ENCODE results near the gene MFAP5. TPM values are rescaled to one million over a fixed set of nuclear protein-coding genes. Genes with fewer than 3 reads are reported as not detected.

The MFAP5 gene
- total RNA-seq, 1 donor, result 259 TPM

DNA sequence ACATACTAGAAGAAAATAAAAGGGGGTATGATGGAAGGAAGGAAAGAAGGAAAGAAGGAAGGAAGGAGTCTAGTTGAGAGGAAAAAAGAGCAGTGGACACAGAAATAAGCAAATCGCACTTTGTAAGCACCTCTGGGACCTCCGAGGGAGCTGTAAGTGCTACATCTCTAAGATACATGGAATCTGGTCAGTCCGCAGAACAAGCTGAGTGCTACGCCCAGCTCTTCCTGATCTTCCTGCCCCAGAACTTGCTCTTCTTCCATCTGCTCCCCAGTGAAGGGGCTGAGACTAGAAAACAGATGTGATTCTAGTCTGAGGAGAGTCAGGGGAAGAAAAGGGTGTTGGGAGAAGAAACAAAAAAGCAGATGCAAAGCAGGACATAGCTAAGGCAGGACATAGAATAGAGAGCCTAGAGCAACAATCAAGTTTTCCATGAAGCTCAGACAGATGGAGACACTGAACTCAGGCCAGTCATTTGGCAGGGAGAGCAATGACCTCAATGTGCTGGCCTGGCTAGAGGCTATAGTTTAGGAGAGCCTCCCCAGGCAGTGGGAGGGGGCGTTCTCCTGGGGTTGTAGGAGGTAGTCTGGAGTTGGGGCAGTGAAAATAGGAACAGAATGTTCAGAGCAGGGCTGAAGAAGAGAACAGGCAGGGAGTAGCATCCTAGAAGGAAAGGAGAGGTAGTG lies 1.7 kb upstream of the MFAP5 start:
- DNase-seq (ENCODE audit: low read depth), result peak; percentile 75
- H3K4me3 ChIP-seq (ENCODE audit: low read depth, low read length), result no peak overlapping the region
- TF ChIP-seq, protein P1, sequence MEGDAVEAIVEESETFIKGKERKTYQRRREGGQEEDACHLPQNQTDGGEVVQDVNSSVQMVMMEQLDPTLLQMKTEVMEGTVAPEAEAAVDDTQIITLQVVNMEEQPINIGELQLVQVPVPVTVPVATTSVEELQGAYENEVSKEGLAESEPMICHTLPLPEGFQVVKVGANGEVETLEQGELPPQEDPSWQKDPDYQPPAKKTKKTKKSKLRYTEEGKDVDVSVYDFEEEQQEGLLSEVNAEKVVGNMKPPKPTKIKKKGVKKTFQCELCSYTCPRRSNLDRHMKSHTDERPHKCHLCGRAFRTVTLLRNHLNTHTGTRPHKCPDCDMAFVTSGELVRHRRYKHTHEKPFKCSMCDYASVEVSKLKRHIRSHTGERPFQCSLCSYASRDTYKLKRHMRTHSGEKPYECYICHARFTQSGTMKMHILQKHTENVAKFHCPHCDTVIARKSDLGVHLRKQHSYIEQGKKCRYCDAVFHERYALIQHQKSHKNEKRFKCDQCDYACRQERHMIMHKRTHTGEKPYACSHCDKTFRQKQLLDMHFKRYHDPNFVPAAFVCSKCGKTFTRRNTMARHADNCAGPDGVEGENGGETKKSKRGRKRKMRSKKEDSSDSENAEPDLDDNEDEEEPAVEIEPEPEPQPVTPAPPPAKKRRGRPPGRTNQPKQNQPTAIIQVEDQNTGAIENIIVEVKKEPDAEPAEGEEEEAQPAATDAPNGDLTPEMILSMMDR (IDR thresholded peaks at IDR 0.05; ENCODE audit: insufficient read depth, low read length), result no peak

DNA sequence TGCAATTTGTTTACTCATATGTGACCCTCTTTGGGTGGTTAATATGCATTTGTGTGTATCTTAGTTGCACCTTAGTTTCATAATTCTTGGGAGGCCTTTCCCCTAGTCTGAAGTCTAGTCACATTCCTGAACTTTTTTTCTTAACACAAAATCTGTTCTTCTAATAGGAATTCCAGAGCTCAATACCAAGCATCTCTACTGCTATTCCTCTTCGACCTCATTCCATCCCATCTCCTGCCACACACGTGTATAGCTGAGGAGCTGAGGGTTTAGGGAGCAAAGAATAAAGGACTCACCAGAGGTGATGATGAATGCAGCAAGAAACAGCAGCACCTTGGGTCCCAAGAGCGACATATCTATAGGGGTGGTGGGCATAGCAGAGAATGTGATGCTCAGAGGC lies 875 bp downstream of the MFAP5 start:
- TF ChIP-seq, protein P1 (IDR thresholded peaks at IDR 0.05; ENCODE audit: insufficient read depth, low read length), result no peak
- H3K4me3 ChIP-seq (ENCODE audit: low read depth, low read length), result peak overlapping the region; percentile 82
- peak; percentile 51 for DNase-seq (ENCODE audit: low read depth)

DNA sequence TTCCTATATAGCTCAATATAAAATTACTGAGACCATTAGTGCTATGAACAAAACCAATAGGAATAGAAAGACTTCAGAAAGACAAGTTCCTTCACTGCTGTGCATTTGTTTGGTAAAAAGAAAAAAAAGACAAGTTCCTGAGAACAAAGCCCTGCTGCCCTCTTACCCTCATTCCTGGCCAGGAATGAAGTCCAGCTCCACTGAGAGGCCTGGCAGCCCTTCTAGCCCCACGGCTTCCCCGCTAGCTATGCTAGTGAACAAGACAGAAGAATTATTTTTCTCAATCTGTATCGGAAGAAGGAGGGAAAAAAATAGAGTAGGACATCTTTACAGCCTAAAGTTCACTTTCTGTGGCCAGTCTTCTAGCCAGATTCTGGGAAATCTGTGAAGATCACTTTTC lies 1.6 kb downstream of the MFAP5 start:
- H3K4me3 ChIP-seq (ENCODE audit: low read depth, low read length), result peak overlapping the region; percentile 82
- DNase-seq (ENCODE audit: low read depth), result peak; percentile 69
- TF ChIP-seq, protein P1 (IDR thresholded peaks at IDR 0.05; ENCODE audit: insufficient read depth, low read length), result no peak

DNA sequence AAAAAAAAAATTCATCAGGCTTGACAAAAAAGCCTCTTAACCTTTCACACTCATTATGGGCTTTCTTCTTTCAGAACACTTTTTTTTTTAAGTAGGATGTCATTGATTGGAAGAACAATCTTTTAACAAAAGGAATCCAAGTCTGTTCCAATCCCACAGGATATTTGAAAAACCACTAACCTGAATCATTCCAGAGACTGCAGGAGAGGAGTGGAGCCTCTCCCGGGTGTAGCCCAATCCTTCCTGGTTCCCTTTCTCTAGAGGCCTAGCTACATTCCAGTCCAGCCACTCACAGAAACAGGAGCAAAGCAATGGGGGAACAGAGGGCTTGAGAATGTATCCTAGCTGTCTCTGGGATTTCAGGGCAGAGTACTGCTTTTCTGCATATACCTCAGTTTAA lies 4.3 kb downstream of the MFAP5 start:
- TF ChIP-seq, protein P1 (IDR thresholded peaks at IDR 0.05; ENCODE audit: insufficient read depth, low read length), result no peak
- DNase-seq (ENCODE audit: low read depth), result peak; percentile 95
- H3K4me3 ChIP-seq (ENCODE audit: low read depth, low read length), result no peak overlapping the region

DNA sequence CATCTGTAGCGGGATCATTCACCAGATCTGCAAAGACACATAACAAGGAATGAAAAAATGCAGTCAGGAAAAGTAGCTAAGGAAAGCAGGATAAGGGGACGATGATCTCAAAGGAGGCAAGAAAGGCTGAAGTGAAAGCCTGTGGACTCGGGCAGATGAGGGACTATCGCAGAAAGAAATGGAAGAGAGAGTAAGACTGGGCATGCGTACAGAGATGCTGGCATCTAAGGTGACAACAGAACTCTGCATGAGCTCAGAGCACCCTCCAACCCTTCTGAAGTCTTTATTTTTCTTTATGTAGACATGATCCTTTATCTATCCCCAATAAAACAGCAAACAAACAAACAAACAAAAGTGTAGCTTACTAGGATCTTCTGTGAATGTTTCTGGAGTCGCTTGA lies 7.2 kb downstream of the MFAP5 start:
- TF ChIP-seq, protein P1 (IDR thresholded peaks at IDR 0.05; ENCODE audit: insufficient read depth, low read length), result no peak

DNA sequence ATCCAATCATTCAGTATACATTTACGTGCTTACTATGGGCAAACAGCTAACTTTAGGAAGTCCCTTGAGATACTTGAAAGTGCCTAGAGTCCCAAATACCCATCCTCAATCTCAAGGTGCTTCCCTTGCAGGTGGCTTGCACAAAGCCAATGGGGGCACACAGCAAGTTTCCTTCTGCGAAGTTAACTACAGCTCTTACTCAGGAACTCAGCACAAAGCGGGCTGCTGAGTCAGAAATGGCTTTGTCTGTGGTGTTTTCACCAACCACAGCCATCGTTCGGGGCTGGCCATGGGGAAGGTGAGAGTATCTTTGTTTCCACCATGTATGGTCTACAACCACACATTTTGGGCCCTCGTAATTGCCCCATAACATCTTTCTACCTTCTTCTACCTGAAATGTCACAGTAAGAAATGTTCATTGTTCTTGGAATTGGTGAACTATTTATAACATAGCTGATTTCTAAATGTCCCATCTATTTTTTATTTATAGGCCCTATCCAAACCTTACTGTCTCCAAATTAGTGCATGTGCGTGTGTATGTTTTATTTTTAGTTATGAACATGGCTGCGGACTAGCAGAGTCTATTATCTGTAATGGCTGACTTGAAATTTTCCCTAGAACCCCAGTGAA lies 13.9 kb downstream of the MFAP5 start:
- TF ChIP-seq, protein P1 (IDR thresholded peaks at IDR 0.05; ENCODE audit: insufficient read depth, low read length), result no peak
- H3K4me3 ChIP-seq (ENCODE audit: low read depth, low read length), result no peak overlapping the region
- no peak for DNase-seq (ENCODE audit: low read depth)

More for the DNA sequence above, 7.2 kb downstream of the MFAP5 start:
- DNase-seq (ENCODE audit: low read depth), result no peak
- H3K4me3 ChIP-seq (ENCODE audit: low read depth, low read length), result no peak overlapping the region

Data from fibroblast of the aortic adventitia (primary cell).